ENCODE data around the gene C1orf167.

The C1orf167 gene

DNA sequence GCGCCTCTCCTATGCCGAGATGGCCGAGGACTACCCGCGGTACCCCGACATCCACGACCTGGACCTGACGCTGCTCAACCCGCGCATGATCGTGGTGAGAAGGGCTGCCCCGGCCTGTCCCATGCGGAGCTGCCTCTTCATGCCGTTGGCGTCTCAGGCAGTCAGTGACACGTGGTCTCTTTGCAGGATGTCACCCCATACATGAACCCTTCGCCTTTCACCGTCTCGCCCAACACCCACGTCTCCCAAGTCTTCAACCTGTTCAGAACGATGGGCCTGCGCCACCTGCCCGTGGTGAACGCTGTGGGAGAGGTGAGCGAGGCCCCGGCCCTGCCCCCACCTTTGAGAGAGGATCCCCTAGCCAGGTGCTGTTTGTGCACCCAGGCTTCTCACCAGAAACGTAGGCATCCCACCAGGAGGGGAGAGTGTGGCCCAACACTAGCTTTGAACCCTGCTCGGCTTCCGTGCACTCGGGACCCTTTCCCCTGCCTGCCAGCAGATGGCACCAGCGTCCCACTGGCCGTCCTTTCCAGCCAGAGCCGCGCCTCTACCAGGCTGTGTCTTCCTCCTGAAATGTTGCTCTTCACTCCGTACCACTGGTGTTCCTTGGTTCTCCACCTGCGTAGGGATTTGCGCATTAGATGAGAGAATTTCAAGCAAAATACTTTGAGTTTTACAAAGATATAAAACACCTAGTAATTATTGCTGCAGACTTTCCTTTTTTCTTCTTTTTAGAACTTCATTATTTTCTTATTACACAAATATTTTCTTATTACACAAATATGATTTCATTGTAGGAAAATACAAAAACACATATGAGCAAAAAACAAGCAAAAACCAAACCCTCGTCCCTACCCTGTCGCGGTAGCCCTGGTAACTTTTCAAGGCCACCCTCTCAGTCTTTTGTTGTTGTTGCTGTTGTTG lies 76.6 kb downstream of the C1orf167 start:
- DNase-seq: peak; percentile 69 to 71
